ENCODE measurements around the gene NSMCE3. TPM values are rescaled to one million over a fixed set of nuclear protein-coding genes. Genes with fewer than 3 reads are reported as not detected.
A peak's percentile ranks its signal among the peaks of the same experiment; 100 is the strongest.

NSMCE3 gene
- total and polyA plus RNA-seq, 2 donors from 2014 or later = 6.3 to 6.5 TPM

GRCh38 chr15:29270169-29270955, 740 bp upstream of the NSMCE3 start:
- FAIRE-seq (no peak), DNase-seq (peak in 2 of 5 donors; percentile 29 to 54)
- Histone ChIP-seq H3K27ac (ENCODE audit: low read depth in 2 of 2, low read length in 2 of 2) (peak overlapping the region; percentile 84 to 91), H3K4me1 (ENCODE audit: control insufficient read depth in 2 of 3, insufficient read depth in 2 of 3, low read depth in 1 of 3, low read length in 3 of 3) (peaks cover 0 to 9% (median 3%) of the 10 kb centered on the region in 3 donors), H3K9ac (ENCODE audit: low read length in 3 of 3) (peak overlapping the region; percentile 56 to 92 (median 74)), H3K9me3 (ENCODE audit: control insufficient read depth in 2 of 3, insufficient read depth in 1 of 3, low read length in 3 of 3) (no peaks in the 10 kb centered on the region), H3K27me3 (ENCODE audit: control insufficient read depth, insufficient read depth, low read length) (no peaks in the 10 kb centered on the region), H3K4me3 (ENCODE audit: low read length in 3 of 3) (peak overlapping the region; percentile 87 to 98 (median 89)), H3K36me3 (ENCODE audit: control insufficient read depth in 2 of 3, insufficient read depth in 3 of 3, low read length in 3 of 3) (no peaks in the 10 kb centered on the region)
- intact Hi-C loops (cut with DNase I) = no loop called here
- no peak for TF ChIP-seq CTCF (IDR thresholded peaks at IDR 0.05; ENCODE audit: borderline replicate concordance, extremely low read depth, insufficient read depth)

GRCh38 chr15:29268706-29269484, 727 bp downstream of the NSMCE3 start:
- H3K4me1 ChIP-seq (ENCODE audit: control insufficient read depth in 2 of 3, insufficient read depth in 2 of 3, low read depth in 1 of 3, low read length in 3 of 3) = peaks cover 0 to 9% (median 3%) of the 10 kb centered on the region in 3 donors
- TF ChIP-seq CTCF (IDR thresholded peaks at IDR 0.05; ENCODE audit: borderline replicate concordance, extremely low read depth, insufficient read depth) = no peak
- no peaks in the 10 kb centered on the region for H3K36me3 ChIP-seq (ENCODE audit: control insufficient read depth in 2 of 3, insufficient read depth in 3 of 3, low read length in 3 of 3)
- H3K27ac ChIP-seq (ENCODE audit: low read depth in 2 of 2, low read length in 2 of 2) = peak overlapping the region; percentile 84 to 91
- H3K9me3 ChIP-seq (ENCODE audit: control insufficient read depth in 2 of 3, insufficient read depth in 1 of 3, low read length in 3 of 3) = no peaks in the 10 kb centered on the region
- H3K9ac ChIP-seq (ENCODE audit: low read length in 3 of 3) = peak overlapping the region; percentile 43 to 85 (median 74)
- peak overlapping the region; percentile 86 to 89 (median 87) for H3K4me3 ChIP-seq (ENCODE audit: low read length in 3 of 3)
- FAIRE-seq = no peak
- DNase-seq = peak in 4 of 5 donors; percentile 57 to 76 (median 67)
- intact Hi-C loops (cut with DNase I) = no loop called here
- no peaks in the 10 kb centered on the region for H3K27me3 ChIP-seq (ENCODE audit: control insufficient read depth, insufficient read depth, low read length)

- intact Hi-C loops (cut with DNase I) = no loop called here
- no peak for TF ChIP-seq CTCF (IDR thresholded peaks at IDR 0.05; ENCODE audit: borderline replicate concordance, extremely low read depth, insufficient read depth)
Observed at GRCh38 chr15:29266052-29266582, 3.5 kb downstream of the NSMCE3 start.

More at GRCh38 chr15:29266052-29266582, 3.5 kb downstream of the NSMCE3 start:
- DNase-seq = no peak
- peaks cover 0 to 9% (median 3%) of the 10 kb centered on the region in 3 donors for H3K4me1 ChIP-seq (ENCODE audit: control insufficient read depth in 2 of 3, insufficient read depth in 2 of 3, low read depth in 1 of 3, low read length in 3 of 3)
- H3K4me3 ChIP-seq (ENCODE audit: low read length in 3 of 3) = no peak overlapping the region
- H3K27ac ChIP-seq (ENCODE audit: low read depth in 2 of 2, low read length in 2 of 2) = no peak overlapping the region
- no peak overlapping the region for H3K9ac ChIP-seq (ENCODE audit: low read length in 3 of 3)
- no peaks in the 10 kb centered on the region for H3K9me3 ChIP-seq (ENCODE audit: control insufficient read depth in 2 of 3, insufficient read depth in 1 of 3, low read length in 3 of 3)
- FAIRE-seq = no peak
- no peaks in the 10 kb centered on the region for H3K36me3 ChIP-seq (ENCODE audit: control insufficient read depth in 2 of 3, insufficient read depth in 3 of 3, low read length in 3 of 3)
- no peaks in the 10 kb centered on the region for H3K27me3 ChIP-seq (ENCODE audit: control insufficient read depth, insufficient read depth, low read length)

Measured in kidney (tissue), 14 donors.